Measurements from ENCODE around the gene MED17.

MED17 gene

GRCh38 chr11:93784145-93784934 lies at the start of gene MED17:
Gene MED17 (plus strand): TSS chr11:93784282. CDS start chr11:93784514, 232 bp downstream.
- peak in 55 of 56 donors; percentile 68 to 97 (median 90) for DNase-seq

- no peak for DNase-seq
Observed at GRCh38 chr11:93734427-93735222, 49.5 kb upstream of the MED17 start.

- DNase-seq: no peak
Observed at GRCh38 chr11:93735627-93736026, 48.5 kb upstream of the MED17 start.

GRCh38 chr11:93736129-93736528 lies 48.0 kb upstream of the MED17 start:
- no peak for DNase-seq

- peak in 1 of 56 donors; percentile 17 for DNase-seq
Observed at GRCh38 chr11:93737904-93738612, 46.0 kb upstream of the MED17 start.

- DNase-seq: no peak
Observed at GRCh38 chr11:93738647-93739081, 45.4 kb upstream of the MED17 start.

- DNase-seq: no peak
Observed at GRCh38 chr11:93740031-93740729, 43.9 kb upstream of the MED17 start.

GRCh38 chr11:93740730-93741093 lies 43.4 kb upstream of the MED17 start:
- peak in 34 of 56 donors; percentile 8 to 69 (median 49) for DNase-seq

- peak; percentile 41 to 97 (median 92) for DNase-seq
Observed at GRCh38 chr11:93741094-93741881, 42.8 kb upstream of the MED17 start, which contains the start of the genes C11orf54 and TAF1D. Gene C11orf54 (plus strand): TSS chr11:93741672. CDS start chr11:93747394, 5,722 bp downstream. Gene TAF1D (minus strand): TSS chr11:93741495. CDS start chr11:93739304, 2,191 bp downstream.

- DNase-seq: peak in 1 of 56 donors; percentile 35
Observed at GRCh38 chr11:93741882-93742226, 42.2 kb upstream of the MED17 start.

- DNase-seq: no peak
Observed at GRCh38 chr11:93743291-93743690, 40.8 kb upstream of the MED17 start.

GRCh38 chr11:93744669-93745004 lies 39.4 kb upstream of the MED17 start:
- peak in 5 of 56 donors; percentile 14 to 46 (median 42) for DNase-seq

GRCh38 chr11:93745005-93745755 lies 38.9 kb upstream of the MED17 start:
- DNase-seq: peak in 13 of 56 donors; percentile 7 to 46 (median 16)

GRCh38 chr11:93746101-93746500 lies 38.0 kb upstream of the MED17 start:
- DNase-seq: no peak

- no peak for DNase-seq
Observed at GRCh38 chr11:93747122-93747521, 37.0 kb upstream of the MED17 start.

GRCh38 chr11:93751001-93751400 lies 33.1 kb upstream of the MED17 start:
- DNase-seq: no peak

- DNase-seq: no peak
Observed at GRCh38 chr11:93753241-93753640, 30.8 kb upstream of the MED17 start.

- DNase-seq: no peak
Observed at GRCh38 chr11:93756748-93757147, 27.3 kb upstream of the MED17 start.

- no peak for DNase-seq
Observed at GRCh38 chr11:93757301-93757700, 26.8 kb upstream of the MED17 start.
